ENCODE results near the gene CHST8.
"Not testable (repeated sequence)": the region's sequence is repeated elsewhere in the genome, so short reads cannot be mapped to it uniquely, and the experiment has no call there.

The CHST8 gene

DNA sequence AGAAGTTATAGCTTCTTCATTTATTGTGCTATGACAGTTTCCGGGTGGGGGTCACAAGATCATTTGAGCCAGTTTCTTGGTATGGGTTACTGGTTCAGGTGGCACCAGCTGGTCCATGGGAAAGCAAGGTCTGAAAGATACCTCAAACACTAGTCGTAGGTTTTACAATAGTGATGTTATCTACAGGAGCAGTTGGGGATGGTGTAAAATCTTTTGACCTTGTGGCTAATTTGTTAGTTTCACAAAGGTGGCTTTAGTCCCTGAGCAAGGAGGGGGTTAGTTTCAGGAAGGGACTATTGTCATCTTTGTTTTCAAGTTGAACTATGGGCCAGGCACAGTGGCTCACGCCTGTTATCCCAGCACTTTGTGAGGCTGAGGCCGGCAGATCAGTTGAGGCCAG is 24.6 kb downstream of the CHST8 start:
- FAIRE-seq, result no peak

DNA sequence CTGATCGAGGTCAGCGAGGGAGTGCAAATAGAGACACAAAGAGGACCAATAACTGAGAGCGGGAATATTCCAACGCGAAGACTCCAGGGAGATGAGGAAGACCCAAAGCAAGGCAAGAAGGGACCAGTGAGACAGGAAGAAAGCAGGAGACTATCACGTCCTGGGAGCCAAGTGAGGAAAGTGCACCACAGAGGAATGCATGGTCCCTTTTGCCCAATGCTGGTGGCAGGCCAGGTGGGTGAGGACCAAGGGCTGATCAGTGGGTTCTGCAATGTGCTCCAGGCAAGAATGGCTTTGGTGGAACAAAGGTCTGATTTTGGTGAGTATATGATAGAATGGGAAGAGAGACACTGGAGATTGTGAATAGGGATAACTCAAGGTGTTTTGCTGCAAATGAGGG is 25.4 kb downstream of the CHST8 start:
- FAIRE-seq, result no peak

DNA sequence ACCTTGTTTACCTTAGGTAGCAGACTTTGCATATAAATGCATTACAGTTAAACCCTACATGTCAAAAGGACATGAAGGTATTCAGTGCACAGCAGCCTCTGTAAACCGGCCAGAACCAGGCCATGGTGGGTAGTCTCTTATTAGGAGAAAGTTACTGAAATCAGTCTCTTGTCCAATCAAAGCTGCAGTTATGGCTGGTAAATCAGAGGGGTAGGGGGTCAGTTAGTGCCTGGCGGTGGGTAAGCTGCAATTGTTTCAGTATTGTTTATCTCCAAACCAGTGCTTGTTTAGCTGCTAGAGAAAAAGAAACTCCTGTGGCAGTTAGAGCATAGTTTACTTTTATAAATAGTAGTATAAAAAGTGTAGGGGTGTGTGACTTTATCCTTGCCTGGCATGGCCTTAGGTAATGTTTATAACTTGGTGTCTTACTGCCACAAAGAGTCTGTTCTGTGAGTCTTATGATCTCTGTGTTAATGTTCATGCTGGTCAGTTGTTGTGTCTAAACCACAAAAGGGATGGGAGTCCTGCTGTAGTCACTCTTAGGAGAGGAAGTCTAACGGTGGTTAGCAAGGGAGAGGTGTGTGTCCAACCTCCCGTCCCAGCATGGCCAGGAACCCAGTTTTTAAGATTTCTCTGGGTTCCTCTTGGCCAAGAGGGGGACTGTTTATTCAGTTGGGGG is 28.0 kb downstream of the CHST8 start:
- FAIRE-seq, result no peak

DNA sequence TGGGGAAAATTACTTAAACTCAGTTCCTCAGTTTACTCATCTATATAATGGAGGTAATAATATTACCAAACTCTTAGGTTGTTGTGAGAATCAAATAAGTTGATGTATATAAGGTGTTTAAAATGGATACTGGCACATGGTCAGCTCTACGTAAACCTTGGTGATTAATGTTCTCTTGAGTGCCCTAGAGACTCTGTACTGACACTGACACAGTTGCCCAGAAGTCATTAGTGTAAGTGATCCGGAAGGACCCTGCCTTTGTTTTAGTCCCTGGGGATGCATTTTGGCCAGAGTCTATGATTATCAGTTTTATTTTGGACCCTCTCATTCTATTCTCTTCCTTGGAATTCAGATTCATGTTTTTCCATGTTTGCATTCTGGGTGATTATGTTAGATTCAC is 31.9 kb downstream of the CHST8 start:
- no peak for FAIRE-seq

DNA sequence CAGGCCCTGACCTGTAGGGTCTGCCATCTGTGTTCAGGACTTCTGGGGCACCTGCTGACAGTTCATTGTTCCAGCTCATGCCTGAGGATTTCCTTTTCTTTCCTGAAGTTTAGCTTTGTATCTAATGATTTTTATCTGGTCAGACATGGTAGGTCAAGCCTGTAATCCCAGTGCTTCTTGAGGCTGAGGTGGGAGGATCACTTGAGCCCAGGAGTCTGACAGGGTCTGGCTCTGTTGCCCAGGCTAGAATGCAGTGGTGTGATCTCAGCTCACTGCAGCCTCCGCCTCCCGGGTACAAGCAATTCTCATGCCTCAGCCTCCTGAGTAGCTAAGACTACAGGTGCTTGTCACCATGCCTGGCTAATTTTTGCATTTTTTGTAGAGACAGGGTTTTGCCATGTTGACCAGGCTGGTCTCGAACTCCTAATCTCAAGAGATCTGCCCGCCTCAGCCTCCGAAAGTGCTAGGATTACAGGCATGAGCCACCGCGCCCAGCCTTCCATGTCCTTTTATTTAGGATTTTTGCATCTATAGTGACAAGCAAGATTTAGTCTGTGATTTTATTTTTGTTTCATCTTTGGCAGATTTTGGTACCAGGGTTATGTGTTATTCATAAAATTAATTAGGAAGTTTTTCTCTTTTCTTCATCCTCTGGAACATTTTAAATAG is 33.2 kb downstream of the CHST8 start:
- FAIRE-seq, result no peak

DNA sequence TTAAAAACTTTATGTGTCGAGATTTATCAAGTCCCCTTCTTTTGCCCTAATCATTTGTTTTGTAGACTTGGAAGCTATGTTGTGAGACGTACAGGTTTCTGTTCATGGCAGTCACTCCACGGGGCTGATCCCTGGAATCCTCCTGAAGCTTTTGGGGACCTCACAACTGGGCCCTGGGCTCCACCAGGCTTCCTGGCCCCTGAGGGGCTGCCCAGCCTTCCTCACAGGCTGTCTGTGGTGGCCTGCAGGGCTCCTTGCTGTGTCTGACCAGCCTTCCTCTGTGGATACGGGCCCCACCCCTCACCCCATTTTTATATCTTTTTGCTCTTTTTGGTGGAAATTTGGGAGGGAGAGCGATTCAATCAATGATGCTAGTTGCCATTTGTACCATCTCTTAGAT is 38.1 kb downstream of the CHST8 start:
- FAIRE-seq, result no peak

DNA sequence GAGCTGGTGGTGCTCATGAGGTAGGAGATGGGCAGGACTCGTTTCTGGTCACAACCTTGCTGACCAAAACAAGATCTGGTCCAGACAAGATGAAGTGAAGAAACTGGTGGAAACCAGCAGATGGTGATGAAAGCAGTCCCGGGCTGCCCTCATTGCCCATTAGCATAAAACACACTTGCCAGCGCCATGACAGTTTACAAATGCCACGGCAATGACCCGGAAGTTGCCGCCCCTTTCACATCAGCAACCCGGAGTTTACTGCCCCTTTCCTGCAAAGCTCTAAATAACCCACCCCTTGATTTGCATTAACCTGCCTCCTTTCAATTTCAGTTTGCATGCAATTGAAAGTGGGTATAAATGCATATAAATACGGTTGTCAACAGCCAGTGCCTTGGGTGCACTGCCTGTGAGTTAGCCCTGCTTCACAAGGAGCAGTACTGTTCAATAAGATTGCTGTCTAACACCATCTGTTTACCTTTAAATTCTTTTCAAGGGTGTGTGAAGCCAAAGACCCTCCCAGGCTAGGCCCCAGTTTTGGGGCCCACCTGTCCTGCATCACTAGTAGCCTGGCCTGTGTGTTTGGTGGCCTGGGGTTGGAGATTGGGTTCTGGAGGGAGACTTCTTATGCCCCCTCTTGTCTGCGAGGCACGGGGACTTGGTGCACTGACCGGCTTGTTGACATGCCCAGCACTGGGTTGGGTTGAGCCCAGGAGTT is 38.8 kb downstream of the CHST8 start:
- no peak for FAIRE-seq

DNA sequence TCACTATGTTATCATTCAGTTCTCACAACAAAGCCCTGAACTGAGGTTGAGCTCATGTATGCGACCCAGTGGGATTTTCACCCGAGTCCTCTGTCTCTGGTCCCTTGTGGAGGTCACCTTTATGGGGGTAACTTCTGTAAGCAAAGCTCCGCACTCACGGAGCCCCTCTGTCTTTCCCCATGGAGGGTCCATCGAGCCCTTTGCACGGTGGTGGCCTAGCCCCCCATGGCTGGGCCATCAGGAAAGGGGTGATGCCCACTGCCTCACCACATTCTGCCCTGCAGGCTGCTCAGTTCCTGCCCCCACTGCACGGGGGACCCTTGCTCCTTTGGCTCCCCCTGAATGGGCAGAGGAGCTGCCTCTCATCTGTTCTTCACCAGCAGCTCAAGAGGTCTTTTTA is 39.6 kb downstream of the CHST8 start:
- no peak for FAIRE-seq

DNA sequence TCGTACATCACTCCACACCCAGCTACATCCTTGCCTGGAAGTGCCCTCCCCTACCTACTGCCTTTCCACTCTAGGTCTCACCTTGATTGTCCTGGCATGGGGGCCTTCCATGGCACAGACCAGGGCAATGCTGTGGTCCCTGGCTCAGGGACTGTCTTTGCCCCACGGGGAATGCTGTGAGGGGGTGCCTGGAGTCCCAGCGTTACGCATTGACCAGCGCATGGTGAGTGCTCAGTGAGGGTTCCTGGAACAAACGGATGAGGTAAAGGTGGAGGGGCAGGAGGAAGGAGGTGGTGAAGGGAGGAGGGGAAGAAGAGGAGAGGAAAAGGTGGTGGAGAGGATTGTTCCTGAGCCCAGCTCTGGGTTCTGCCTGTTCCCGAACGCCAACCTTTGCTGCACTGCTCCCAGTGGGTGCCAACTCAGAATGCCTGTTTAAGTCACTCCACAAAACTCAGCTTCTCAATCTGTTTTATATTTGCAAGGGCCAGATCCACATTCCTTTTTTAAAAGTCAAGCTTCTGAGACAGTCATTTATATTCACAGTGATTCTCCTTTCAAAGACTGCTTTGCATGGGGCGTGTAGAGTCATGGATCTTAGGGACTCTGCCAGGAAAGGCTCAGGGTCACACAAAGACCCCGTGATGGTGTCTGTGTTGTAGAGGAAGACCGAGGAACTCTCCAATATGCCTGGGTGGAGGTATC is 40.8 kb downstream of the CHST8 start:
- no peak for FAIRE-seq

DNA sequence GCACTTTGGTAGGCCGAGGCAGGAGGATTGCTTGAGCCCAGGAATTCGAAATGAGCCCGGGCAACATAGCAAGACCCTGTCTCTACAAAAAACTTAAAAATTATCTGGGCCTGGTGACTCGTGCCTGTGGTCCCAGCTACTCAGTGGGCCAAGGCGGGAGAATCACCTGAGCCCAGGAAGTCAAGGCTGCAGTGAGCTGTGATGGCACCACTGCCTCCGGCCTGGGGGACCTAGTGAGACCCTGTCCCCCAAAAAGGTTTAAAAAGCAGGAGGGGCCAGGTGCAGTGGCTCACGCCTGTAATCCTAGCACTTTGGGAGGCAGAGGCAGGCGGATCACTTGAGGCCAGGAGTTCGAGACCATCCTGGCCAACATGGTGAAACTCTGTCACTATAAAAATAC is 41.6 kb downstream of the CHST8 start:
- FAIRE-seq, result not testable (repeated sequence)

DNA sequence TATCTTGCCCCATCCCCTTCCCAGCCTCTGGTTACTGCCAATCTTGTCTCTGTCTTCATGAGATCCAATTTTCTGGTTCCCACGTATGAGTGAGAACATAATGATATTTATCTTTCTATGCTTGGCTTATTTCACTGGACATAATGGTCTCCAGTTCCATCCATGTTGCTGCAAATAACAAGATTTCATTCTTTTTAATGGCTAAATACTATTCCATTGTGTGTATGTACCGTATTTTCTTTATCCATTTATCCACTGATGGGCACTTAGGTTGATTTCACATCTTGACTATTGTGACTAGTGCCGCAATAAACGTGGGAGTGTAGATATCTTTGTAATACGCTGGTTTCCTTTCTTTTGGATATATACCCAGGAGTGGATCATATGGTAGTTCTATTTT is 43.0 kb downstream of the CHST8 start:
- no peak for FAIRE-seq

DNA sequence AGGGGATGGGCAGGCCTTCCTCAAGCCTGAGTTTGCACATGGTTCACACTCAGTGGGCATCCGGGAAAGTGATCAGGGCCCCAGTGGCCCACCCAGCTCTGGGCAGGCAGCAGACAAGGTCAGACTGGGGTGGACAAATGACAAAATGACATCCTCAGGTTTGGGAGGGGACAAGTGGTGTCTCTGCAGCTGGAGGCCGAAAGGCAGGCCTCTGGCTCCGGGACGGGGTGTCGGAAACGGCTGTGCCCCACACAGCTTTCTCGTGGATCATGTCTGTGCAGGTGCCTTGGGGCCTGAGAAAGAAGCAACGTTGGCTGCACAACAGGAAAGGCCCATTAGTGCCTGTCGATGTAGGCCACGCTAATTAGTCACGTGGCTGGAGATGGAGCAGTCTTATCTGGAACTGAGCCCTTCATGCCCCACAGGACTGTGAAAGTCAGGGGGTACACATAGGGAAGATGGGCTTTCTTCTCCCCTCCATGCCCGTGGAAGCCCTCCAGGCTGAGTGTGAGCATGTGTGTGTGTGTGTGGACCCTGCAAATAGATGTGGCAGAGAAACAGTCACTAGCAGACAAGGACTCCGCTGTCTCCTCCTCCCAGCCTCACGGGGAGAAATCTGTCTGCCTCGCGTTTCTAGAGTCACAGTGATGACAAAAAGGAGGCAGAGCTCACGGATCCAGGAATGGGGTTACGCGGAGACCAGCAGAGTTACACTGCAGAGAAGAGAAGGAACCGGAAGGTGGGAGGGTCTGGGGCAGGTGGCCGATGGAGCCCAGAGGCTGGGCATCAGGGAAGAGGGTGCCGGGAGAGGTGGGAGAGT is 44.2 kb downstream of the CHST8 start:
- no peak for FAIRE-seq

DNA sequence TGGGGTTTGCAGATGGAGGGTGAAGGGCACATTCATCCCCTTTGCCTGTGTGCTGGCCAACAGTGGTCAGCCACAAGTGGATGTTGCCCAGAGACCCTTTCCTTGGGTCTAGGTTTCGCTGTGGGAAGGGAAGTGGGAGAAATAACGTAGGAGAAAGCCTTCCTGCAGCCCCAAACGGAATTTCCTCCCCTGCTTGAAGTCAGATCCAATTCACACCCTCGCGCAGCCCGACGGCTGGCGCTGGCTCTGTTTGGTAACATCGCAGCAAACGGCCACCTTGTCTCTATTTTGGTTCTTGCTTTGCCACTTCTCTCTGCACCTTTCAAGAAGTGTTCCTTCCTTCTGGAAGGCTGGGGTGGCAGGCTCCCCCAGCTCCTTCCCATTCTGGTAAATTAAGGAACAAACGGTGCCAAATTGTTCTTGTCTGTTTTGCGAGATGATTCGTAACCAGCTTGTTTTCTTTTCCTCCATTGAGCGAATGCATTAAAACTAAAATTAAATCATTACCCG is 45.4 kb downstream of the CHST8 start:
- FAIRE-seq, result no peak

DNA sequence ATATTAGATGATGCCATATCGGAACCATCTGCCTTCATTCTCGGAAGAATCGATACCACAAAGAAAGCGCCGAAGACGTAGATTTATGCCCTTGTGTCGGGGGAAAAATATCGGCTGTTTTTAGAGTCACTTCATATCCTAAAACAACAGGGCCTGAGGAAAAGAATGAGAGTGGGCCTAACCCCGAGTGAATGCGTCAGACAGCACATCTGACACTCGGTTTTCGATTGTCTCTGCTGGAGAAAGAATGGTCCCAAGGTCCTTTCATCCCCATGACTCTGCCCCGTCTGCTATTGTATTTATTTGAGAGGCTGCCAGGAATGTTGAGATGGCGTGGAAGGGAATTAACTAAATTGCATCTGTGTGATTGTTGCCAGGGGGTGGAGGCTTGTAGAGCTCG is 46.1 kb downstream of the CHST8 start:
- no peak for FAIRE-seq

DNA sequence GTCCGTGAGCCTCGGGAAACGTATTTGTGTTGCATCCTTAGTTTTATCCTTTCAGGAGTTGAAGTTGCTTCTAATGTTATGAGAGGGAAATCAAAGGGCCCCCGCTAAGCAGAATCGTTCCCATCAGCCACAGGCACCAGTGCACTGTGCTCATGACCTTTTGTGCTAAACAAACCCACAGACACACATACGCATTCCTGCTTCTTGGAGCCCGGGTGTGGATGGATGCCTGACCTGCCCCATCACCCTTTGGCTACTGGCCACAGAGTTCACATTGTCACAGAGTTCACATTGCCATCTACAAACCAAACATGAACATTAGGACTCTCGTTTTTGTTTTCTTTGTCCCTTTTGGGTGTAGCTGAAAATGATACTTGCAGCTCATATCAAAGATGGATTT is 47.2 kb downstream of the CHST8 start:
- FAIRE-seq, result no peak

DNA sequence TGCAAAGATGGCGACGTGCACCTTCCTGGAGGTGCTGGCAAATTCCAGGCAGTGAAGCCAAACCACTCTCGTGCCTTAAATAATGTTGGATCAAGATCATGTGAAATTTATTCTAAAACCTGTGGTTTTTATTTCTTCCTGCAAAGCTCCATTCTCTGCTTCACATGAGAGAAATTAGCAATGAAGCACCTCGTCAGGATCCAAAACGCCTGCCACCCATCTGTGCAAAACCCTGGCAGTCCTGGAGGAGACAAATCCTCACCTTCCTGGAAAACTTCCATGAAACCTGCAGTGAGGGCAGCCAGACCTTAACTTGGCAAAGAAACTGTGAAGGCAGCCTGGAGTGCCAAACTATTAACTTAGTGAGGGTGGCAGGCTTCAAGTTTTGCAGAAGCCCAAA is 47.6 kb downstream of the CHST8 start:
- FAIRE-seq, result no peak

DNA sequence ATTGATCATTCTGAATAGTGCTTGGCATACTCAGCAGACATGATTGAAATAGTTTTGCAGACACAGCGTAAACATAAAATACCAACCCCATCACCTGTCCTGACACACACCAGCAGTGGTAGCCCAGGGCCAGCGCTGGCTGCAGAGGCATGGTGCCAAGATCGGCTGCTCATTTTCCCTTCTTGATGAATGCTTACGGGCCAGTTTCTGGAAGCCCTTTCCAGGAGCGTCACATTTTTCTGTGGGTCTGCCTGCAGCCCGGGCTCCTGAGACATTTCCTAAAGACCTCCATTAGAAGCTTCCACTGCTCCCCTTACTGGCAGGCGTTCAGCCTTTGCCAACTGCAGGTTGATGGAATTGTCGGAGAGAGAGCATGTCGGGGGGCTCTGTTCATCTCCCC is 48.6 kb downstream of the CHST8 start:
- FAIRE-seq, result no peak

DNA sequence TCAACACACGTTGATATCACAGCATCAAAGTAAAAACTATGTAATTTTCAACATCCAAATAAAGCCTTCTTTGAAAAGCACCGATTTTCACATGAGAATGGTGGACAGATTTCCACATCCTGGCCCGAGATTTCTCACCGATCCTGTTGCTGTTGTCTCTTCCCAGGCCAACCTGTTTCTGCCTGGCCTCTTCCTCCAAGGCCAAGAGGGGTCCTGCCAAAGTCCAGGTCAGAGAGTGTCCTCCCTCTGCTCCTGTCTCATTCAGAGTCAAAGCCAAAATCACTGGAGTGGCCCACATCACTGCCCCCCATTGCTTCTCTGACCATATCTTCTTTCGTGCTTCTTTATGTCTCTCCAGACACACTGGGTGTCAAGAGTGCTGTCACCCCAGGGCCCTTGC is 49.5 kb downstream of the CHST8 start:
- FAIRE-seq, result no peak

DNA sequence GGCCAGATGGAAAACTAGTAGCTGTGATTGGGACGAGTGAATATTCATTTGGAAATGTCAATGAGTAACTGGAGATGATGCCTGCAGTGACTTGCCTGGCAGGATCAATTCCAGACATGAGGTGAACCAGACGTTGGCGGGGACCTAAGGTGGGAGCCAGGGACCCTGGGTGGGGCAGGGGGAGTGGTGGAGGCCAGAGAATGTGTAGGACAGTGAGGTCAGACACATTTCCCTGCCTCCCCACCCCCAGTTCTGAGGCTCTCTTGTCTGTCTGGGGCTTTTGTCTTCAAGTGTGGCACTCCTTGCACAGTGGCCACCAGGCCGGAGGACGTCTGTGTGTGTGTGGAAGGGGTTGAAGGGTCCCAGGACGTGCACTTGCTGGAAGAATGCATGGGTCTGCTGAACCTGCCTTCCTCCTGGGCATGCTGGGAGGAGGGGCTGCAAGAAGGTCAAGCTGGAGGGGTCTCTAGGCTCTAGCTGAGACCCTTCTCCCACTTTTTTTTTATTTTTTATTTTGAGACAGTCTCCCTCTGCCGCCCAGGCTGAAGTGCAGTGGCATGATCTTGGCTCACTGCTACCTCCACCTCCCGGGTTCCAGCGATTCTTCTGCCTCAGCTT is 51.6 kb downstream of the CHST8 start:
- FAIRE-seq, result no peak

DNA sequence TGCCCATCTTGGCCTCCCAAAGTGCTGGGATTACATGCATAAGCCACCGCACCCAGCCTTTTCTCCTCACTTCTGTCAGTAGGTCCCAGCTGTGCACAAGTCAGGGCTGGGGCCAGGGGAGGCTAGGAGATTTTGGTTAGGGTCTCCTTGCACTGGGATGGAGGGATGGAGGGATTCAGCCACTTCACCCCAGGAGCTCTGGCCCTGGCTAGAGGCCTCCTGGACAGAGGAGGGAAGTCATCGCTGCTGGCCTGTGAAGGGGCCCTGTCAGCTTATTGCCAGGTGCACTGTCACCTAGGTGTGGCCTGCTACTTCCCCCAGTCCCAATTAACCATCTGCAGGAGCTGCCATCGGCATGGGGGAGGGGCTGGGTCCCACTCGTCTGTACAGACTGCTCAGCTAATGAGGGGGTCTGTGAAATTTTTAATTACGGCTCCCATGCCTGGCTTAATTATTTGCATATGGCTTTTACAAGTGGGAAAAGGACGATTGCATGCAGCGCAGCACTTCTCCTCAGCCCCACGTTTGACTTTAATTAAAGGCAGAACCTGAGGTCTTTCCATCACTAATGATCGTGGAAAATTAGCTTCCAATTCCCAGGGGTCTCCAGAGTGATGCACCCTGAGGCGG is 52.4 kb downstream of the CHST8 start:
- no peak for FAIRE-seq

DNA sequence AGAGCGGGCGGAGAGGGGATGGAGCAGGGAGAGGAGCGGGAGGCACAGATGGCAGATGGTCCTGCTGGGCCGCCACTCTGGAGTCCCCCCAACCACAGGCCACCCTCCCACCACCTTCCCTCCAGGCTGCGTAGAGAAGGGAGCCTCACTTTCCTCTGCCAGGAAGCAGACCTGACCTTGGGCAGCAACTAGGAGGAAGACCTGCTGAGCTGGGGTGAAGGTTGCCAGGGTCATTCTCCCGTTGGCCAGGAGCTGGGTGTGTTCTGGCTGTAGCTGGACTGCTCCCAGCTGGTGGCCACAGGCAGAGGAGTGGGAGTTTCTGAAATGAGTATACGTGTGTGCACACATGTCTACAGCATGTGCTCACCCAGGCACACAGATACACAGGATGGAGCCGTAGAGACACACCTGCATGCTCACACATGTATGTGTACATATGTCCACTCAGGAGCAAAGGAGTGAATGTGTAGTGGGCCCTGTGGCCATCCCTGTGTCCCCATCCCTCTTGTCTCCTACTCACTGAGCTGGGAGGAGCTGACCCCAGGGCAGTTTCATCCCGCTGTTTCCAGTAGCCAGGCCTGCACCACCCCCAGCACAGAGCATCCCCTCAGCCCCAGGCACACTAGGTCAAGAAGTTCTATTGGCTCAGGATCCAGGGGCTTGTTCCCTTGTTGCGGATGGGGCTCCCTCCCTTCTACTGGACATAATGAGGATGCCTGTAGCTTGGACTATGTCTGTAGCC is 53.0 kb downstream of the CHST8 start:
- FAIRE-seq, result no peak
